GM12872 (cell line): ENCODE results near the gene ASIC2.

ENCODE experiments used
- TF ChIP-seq, protein P1 (sequence below): IDR thresholded peaks from 3 replicates; pipeline ENCODE4 v1.5.1; 2011; ENCODE audit warnings: low read depth, mild to moderate bottlenecking, low read length, moderate library complexity; ENCODE audit not compliant: insufficient read depth

ASIC2 gene

DNA sequence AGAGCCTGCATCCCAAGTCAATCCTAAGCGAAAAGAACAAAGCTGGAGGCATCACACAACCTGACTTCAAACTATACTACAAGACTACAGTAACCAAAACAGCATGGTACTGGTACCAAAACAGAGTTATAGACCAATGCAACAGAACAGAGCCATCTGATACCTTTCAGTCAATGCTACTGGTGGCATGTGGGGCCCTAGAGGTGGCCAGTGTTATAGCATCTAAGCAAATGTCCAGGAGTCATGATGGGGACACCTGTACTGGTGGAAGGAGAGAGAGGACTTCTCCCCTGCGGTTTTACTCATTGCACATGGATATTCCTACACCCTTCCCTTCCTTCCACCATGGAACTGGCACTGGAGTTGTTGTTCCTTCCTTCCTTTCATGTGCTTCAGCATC is 6.0 kb upstream of the ASIC2 start:
- TF ChIP-seq, protein P1, sequence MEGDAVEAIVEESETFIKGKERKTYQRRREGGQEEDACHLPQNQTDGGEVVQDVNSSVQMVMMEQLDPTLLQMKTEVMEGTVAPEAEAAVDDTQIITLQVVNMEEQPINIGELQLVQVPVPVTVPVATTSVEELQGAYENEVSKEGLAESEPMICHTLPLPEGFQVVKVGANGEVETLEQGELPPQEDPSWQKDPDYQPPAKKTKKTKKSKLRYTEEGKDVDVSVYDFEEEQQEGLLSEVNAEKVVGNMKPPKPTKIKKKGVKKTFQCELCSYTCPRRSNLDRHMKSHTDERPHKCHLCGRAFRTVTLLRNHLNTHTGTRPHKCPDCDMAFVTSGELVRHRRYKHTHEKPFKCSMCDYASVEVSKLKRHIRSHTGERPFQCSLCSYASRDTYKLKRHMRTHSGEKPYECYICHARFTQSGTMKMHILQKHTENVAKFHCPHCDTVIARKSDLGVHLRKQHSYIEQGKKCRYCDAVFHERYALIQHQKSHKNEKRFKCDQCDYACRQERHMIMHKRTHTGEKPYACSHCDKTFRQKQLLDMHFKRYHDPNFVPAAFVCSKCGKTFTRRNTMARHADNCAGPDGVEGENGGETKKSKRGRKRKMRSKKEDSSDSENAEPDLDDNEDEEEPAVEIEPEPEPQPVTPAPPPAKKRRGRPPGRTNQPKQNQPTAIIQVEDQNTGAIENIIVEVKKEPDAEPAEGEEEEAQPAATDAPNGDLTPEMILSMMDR: no peak

DNA sequence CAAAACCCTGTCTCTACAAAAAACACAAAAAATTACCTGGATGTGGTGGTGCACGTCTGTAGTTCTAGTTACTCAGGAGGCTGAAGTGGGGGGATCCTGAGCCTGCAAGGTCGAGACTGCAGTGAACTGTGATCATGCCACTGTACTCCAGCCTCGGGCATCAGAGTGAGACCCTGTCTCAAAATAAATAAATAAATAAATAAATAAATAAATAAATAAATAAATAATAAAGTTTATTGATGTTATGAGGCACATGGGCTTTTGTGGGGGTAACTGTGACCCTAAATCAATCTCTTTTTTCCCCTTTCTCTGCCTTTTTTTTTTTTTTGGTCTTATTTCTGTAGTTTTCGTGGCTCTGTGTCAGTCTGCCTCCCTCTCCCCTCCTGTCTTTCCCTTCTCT is 4.5 kb upstream of the ASIC2 start:
- TF ChIP-seq, protein P1: no peak

DNA sequence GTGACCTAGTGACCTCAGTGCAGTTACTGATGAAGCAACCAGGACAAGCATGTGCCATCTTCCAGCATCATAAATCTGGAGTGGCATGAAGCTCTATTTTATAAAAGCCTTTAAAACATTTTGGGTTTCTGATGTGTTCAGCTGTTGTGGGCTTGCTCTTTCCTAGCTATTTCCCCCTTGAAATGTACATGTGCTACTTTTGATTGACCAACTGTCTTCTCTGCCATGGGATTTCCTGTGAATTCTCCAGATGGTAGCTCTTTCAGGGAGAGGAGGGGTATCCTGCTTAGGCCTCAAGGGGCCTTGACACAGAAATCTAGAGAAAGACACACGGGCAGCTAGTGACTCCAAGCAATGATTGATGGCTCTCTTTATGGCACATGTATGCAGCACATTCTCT is 1.9 kb upstream of the ASIC2 start:
- TF ChIP-seq, protein P1: no peak

DNA sequence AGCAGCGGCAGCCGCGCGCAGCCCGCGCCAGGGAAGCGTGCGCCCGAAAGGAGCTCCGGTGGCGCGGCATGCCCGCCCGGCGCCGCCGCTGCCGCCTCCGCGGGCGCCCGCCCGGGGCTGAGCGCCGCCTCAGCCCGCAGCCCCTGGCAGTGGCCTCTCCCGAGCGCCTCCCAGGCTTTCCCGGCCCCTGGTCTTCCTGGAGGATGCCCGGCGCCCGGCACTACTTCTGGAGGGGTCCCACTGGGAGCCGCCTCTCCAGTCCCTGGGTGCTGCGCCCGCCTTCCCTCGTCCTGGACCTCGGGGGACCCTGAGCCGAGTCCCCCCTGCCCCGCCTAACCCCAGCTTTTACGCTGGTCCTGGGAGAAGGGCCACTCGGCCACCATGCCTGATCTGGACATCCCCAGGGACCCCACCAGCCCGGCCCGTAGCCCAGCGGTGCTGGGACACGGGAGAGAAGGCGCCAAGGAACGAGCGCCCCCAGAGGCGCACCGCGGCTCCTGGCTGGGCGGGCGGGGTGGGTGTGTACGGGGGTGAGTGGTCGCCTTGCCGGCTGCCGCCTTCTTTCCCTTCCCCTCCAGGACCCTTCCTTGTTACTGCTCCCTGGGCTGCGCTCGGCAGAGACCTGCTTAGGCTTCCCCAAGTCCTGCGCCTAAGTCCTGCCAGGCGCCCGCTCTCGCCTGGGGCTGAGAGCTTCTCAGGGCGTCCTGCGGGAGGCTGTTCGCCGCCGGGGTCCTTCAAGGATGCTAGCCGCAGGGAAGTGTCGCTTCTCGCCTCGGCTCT is 704 bp downstream of the ASIC2 start:
- TF ChIP-seq, protein P1: no peak

DNA sequence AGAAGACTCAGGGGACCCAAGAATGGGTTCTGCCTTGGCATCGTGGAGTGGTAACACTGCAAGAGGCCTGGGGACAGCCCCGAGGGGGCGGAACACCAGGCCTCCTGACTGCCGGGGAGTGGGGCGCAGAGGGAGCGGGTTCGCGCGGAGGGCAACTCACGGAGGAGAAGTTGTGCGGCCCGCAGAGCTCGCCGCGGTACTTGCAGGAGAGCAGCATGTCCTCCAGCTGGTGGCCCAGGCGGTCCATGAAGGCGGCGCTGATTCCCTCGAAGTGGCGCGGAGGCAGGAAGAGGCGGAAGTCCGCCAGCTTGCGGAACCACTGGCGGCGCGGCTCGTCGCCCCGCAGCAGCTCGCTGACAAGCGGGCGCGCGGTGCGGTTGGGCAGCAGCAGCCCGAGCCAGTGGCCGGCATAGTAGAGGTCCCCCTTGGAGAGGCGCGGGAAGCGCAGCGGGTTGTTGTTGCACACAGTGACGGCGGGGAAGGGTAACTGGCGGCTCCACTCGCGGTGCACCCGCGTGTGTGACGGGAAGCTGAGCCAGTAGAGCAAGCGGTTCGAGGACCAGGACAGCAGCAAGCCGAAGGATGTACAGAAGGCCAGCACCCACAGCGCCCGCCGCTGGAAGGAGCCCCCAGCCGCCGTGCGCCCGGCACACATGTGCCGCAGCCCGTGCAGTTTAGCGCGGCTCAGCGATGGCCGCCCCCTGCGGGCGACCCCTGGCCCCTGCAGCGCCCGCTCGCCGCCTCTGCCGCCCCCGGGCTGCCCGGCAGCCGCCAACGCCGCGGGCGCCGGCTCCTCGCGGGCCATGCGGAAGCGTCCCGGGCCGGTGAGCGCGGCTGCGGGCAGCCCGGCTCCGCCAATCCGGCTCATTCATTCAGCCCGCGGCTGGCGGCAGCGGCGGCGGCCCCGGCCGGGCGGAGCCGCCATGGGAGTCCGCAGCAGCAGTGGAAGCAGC is 1.6 kb downstream of the ASIC2 start:
- TF ChIP-seq, protein P1: no peak

DNA sequence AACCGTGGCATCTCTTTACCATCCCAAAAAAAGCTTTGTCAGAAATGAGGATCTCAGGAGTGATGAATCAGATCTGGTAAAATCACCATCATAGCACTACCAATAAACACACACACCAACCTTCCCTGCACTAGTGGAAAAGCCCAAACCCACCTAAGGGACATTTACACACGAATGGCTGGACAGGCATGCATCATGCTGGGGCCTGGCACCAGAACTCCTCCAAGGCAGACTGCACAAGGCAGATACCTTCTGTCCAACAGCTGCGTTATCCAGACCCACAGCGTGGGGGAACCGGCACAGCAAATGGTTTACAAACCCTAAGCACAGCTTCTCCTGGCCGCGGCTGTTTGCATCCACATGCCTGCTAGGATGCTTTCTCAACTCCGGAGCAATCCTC is 2.8 kb downstream of the ASIC2 start:
- TF ChIP-seq, protein P1: no peak

DNA sequence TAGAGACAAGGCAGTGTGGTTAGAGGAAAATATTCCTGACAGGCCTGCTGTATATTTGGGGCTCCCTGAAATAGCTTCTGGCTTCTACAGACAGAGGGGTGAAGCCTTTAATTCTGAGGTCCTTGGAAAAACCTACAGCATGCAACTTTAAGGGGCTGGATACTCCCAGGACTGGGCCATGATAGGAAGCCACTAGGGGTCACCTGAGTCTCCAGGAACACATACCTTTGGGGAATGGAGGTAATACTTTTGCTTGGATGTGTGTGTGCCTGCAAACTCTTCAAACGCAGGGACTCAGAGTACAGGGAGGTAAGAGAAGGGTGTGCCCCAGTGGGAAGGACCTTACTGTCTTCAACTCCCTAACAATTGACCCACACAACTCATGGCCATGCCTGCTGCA is 4.1 kb downstream of the ASIC2 start:
- TF ChIP-seq, protein P1: 0 out of 3 replicates have a peak, but pooled peaks have one; percentile 8
